K562 treated with DMSO at 1 percent for 24 hours (cell line): ENCODE measurements around the gene FTH1. TPM values are rescaled to one million over a fixed set of nuclear protein-coding genes. Genes with fewer than 3 reads are reported as not detected.

Source experiments
- total RNA-seq: library from RNA; unstranded; fragments of 300-600 nt; gene quantifications from 2 replicates; pipeline ENCODE4 v1.2.3, GENCODE V29; 2022; ENCODE audit warnings: low read depth; ENCODE audit not compliant: insufficient read depth

The FTH1 gene
- total RNA-seq, result 6,226 and 6,816 TPM in 2 replicates

GRCh38 chr11:61967116-61967923 lies at the start of gene FTH1:
Gene FTH1 (minus strand): TSS chr11:61967634. CDS start chr11:61967425, 209 bp downstream.

GRCh38 chr11:61950035-61950547 lies 17.3 kb downstream of the FTH1 start, which contains the start of gene BEST1:
Gene BEST1 (plus strand): TSS chr11:61950351. CDS start chr11:61951807, 1,456 bp downstream.

GRCh38 chr11:61917334-61918109 lies 49.9 kb downstream of the FTH1 start, which contains the start of gene RAB3IL1:
Gene RAB3IL1 (minus strand): TSS chr11:61917566. CDS start chr11:61917367, 199 bp downstream.

Other genes with a start within 250 kb of the FTH1 start
- 20.6 and 24.5 TPM in 2 replicates for gene MYRF, start 215.0 kb downstream of the FTH1 start, total RNA-seq
- 336 and 371 TPM in 2 replicates for gene TMEM258, start 175.0 kb downstream of the FTH1 start, total RNA-seq
- gene FEN1, start 174.7 kb downstream of the FTH1 start, total RNA-seq, result 144 and 156 TPM in 2 replicates
- gene FADS1, start 150.6 kb downstream of the FTH1 start, total RNA-seq, result 68.2 and 69.1 TPM in 2 replicates
- 9.0 and 10.4 TPM in 2 replicates for gene FADS2, start 139.3 kb downstream of the FTH1 start, total RNA-seq
- gene FADS3, start 76.1 kb downstream of the FTH1 start, total RNA-seq, result 46.9 and 59.5 TPM in 2 replicates
- 10.2 and 11.5 TPM in 2 replicates for gene RAB3IL1, start 50.1 kb downstream of the FTH1 start, total RNA-seq
- gene BEST1, start 17.3 kb downstream of the FTH1 start, total RNA-seq, result 10.5 and 16.4 TPM in 2 replicates
- gene INCENP, start 156.4 kb upstream of the FTH1 start, total RNA-seq, result 57.2 and 67.1 TPM in 2 replicates
- not detected in 2 replicates for gene SCGB1D1, start 222.6 kb upstream of the FTH1 start, total RNA-seq
- gene SCGB2A1, start 241.0 kb upstream of the FTH1 start, total RNA-seq, result not detected in 2 replicates